ENCODE measurements around the gene COA6. TPM values are rescaled to one million over a fixed set of nuclear protein-coding genes. Genes with fewer than 3 reads are reported as not detected.

The COA6 gene
- total and polyA plus RNA-seq, 12 donors: 22.9 to 84.7 (median 35.6) TPM

GRCh38 chr1:234413485-234413884 lies 40.2 kb downstream of the COA6 start:
- H3K36me3 ChIP-seq (replicated peaks in 1 of 2): no peaks in the 10 kb centered on the region

GRCh38 chr1:234413990-234414389 lies 40.7 kb downstream of the COA6 start:
- intact Hi-C loops (cut with DNase I): no loop called here
- Histone ChIP-seq H3K9me3 (replicated peaks in 1 of 3) (no peaks in the 10 kb centered on the region), H3K27ac (no peak overlapping the region), H3K36me3 (replicated peaks in 1 of 2) (no peaks in the 10 kb centered on the region), H3K4me1 (replicated peaks in 1 of 2) (no peaks in the 10 kb centered on the region), H3K27me3 (no peaks in the 10 kb centered on the region), H3K4me3 (no peak overlapping the region)
- DNase-seq: no peak
- 88 to 93% (median 91%) methylated on average over 4 of the region's 4 CpGs for WGBS, 4 donors
- TF ChIP-seq CTCF (IDR thresholded peaks at IDR 0.05): no peak
- no peak for TF ChIP-seq POLR2A (IDR thresholded peaks at IDR 0.05)

More at GRCh38 chr1:234413485-234413884, 40.2 kb downstream of the COA6 start:
- intact Hi-C loops (cut with DNase I): no loop called here
- H3K9me3 ChIP-seq (replicated peaks in 1 of 3): no peaks in the 10 kb centered on the region
- no peak for DNase-seq
- no peak overlapping the region for H3K4me3 ChIP-seq
- no peak overlapping the region for H3K27ac ChIP-seq
- WGBS, 4 donors: 92 to 98% (median 96%) methylated on average over 9 of the region's 9 CpGs
- H3K4me1 ChIP-seq (replicated peaks in 1 of 2): no peaks in the 10 kb centered on the region
- TF ChIP-seq CTCF (IDR thresholded peaks at IDR 0.05) (no peak), POLR2A (IDR thresholded peaks at IDR 0.05) (no peak)
- H3K27me3 ChIP-seq: no peaks in the 10 kb centered on the region

GRCh38 chr1:234427950-234428646 lies 54.8 kb downstream of the COA6 start:
- WGBS, 4 donors: 84 to 87% (median 85%) methylated on average over 8 of the region's 8 CpGs
- H3K27me3 ChIP-seq: no peaks in the 10 kb centered on the region
- H3K4me3 ChIP-seq: no peak overlapping the region
- H3K36me3 ChIP-seq (replicated peaks in 1 of 2): peaks cover 0 to 16% of the 10 kb centered on the region in 2 donors
- H3K27ac ChIP-seq: no peak overlapping the region
- intact Hi-C loops (cut with DNase I): no loop called here
- TF ChIP-seq CTCF (IDR thresholded peaks at IDR 0.05) (no peak), POLR2A (IDR thresholded peaks at IDR 0.05) (no peak)
- no peaks in the 10 kb centered on the region for H3K9me3 ChIP-seq (replicated peaks in 1 of 3)
- H3K4me1 ChIP-seq (replicated peaks in 1 of 2): no peaks in the 10 kb centered on the region
- no peak for DNase-seq

- Histone ChIP-seq H3K27ac (no peak overlapping the region), H3K4me3 (no peak overlapping the region), H3K27me3 (no peaks in the 10 kb centered on the region), H3K36me3 (replicated peaks in 1 of 2) (peaks cover 0 to 18% of the 10 kb centered on the region in 2 donors), H3K9me3 (replicated peaks in 1 of 3) (no peaks in the 10 kb centered on the region), H3K4me1 (replicated peaks in 1 of 2) (no peaks in the 10 kb centered on the region)
- intact Hi-C loops (cut with DNase I): no loop called here
- DNase-seq: no peak
- TF ChIP-seq CTCF (IDR thresholded peaks at IDR 0.05) (no peak), POLR2A (IDR thresholded peaks at IDR 0.05) (no peak)
- WGBS, 4 donors: 81 to 91% (median 87%) methylated on average over 5 of the region's 5 CpGs
Observed at GRCh38 chr1:234429434-234429806, 56.2 kb downstream of the COA6 start.

Data from adrenal gland (tissue), 12 donors.